Measurements from ENCODE around the gene DNAJC6.
A peak's percentile ranks its signal among the peaks of the same experiment; 100 is the strongest.
"Not testable (repeated sequence)": the region's sequence is repeated elsewhere in the genome, so short reads cannot be mapped to it uniquely, and the experiment has no call there.

DNAJC6 gene

GRCh38 chr1:65309304-65310077 is at the start of gene DNAJC6:
TSS of gene DNAJC6 (plus strand) at chr1:65309543. CDS start at chr1:65309746, 203 bp downstream.
- DNase-seq, result peak; percentile 81

DNA sequence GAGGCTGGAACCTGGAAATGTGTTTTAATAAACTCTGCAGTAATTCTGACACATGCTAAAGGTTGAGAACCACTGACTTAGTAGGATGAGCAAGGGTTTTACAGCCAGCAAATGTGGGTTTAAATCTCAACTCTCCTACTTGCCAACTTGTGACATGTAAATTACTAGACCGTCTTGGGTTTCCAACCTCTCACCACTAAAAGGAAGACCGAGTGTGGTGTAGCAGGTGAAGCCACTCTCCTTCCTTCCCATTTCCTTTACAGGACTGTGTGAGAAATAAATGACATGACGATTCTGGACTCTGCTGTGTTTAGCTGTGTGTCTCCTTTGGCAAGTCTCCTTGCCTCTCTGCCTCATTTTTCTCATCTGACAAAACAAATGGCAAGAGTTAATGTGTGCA is 49.5 kb upstream of the DNAJC6 start:
- DNase-seq, result no peak

GRCh38 chr1:65260851-65261473 is 48.4 kb upstream of the DNAJC6 start:
- DNase-seq, result no peak

DNA sequence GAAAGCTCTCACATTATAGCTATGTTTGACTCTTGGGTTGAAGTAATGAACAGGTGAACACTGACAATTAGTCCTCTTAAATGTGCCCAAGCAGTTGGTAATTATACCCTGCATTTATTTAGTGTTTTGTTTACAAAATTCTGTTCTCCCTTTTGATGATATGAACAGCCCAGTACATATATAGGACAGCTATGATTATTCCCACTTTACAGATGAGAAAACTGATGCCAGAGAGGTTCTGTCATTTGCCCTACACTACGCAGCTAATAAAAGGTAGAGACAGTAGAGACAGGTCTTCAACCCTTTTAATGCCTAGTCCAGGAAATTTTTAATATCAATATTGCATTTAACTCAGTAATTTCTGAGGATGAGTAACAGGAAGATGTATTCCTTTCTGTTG is 46.1 kb upstream of the DNAJC6 start:
- no peak for DNase-seq

- DNase-seq, result peak; percentile 35
Observed at GRCh38 chr1:65264197-65264929, 45.0 kb upstream of the DNAJC6 start.

GRCh38 chr1:65265296-65265650 is 44.1 kb upstream of the DNAJC6 start:
- DNase-seq, result no peak

DNA sequence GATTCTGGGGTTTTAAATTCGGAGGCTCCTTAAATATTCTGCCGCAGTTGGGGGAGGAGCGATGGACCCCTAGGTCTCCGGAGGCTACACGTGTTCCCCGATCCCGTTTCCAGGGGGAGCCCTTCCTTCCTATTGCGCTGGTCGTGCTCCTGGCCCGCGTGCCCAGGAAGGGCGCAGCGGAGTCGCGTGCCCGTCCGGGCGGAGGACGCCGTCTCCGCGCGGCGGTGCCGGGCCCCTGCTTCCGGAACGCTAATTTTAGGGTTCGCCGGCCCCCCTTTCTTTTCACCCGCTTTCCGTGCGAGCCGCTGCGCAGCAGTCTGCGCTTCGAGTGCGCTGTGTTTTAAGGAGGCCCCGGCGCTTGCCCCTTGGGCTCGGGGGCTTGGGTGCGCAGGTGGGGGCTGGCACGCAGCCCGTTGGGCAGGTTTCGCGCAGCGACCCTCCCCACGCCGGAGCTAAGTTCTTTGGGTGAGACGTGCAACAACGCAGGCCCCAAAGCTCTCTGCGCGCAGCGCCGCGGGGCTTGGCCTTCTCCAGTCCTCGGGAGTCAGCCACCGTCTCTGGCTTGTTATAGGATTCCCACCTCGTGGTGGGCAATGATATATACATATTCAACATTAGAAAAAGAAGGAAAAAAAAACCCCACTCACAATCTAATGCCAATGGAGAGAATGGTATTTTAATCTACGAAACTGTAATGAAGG is 43.5 kb upstream of the DNAJC6 start:
- DNase-seq, result peak; percentile 41

DNA sequence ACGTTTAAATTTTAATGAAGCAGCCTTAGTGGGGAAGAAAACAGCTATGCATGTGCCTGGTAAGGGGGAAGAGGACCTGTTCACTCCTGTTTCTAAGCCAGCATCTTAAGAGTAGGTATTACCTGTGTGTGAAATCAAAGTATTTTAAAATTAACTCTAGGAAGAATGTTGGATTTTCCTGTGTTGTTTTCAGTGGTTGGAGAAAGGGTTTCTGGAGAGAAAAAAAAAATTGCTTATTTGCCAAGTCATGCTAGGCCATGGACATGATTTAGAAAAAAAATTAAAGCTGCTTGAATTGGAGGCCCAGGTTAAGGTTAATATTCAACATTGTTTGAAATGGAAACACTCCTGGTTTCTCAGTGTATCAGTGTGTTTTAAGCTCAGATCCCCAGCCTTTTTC is 42.9 kb upstream of the DNAJC6 start:
- no peak for DNase-seq

GRCh38 chr1:65267271-65267670 is 42.1 kb upstream of the DNAJC6 start:
- no peak for DNase-seq

- no peak for DNase-seq
Observed at GRCh38 chr1:65267683-65268082, 41.7 kb upstream of the DNAJC6 start.

- no peak for DNase-seq
Observed at GRCh38 chr1:65269612-65270011, 39.7 kb upstream of the DNAJC6 start.

GRCh38 chr1:65276197-65276939 is 33.0 kb upstream of the DNAJC6 start:
- DNase-seq, result no peak

- no peak for DNase-seq
Observed at GRCh38 chr1:65277605-65278347, 31.6 kb upstream of the DNAJC6 start.

- DNase-seq, result no peak
Observed at GRCh38 chr1:65278376-65279069, 30.8 kb upstream of the DNAJC6 start.

DNA sequence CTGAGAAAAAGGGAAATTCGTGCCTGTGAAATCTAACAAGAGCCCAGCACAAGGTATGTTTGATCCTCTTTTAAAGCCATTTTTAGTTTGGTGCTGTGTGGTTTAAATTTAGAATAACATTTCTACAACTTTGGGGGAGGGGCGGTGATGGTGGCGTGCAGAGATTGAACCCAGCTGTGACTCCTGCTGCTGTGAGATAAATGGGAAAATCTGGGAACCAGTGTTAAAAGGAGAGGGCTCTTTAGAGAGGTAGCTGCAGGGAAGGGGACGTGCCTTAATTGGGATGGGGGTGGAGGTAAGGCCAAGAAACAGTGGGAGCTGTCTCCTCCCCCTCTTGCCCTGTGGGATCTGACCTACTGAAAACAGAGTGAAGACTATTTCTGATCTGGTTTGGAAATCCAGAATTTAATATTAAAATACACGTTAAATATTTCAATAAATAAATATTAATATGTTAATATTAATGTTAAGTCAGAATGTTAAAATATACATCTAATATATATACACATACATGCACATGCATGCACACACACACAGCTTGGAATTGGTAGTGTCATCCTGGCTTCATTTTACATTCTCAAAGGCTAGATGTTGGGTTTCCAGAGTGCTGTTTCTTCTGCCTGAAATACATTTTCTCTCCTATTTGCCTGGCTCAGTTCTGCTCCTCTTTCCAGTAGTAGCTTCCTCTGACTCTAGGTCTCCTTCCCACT is 30.1 kb upstream of the DNAJC6 start:
- DNase-seq, result no peak

GRCh38 chr1:65281846-65282245 is 27.5 kb upstream of the DNAJC6 start:
- DNase-seq, result no peak

GRCh38 chr1:65284229-65284628 is 25.1 kb upstream of the DNAJC6 start:
- DNase-seq, result no peak

DNA sequence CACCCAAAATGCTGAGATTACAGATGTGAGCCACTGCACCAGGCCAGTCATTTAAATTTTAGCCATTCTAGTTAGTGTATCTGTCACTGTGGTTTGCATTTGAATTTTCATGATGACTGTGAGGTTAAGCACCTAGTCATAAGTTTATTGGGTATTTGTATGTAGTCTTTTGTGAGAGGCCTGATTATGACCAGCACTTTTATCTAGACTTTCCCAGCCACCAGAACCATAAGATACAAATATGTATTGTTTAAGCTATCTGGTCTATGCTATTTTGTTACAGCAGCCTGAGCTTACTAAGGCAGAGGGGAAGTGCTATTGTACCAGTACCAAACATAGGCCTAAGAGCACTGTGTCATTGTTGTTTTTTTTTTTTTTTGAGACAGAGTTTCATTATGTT is 19.9 kb upstream of the DNAJC6 start:
- no peak for DNase-seq

GRCh38 chr1:65291818-65292217 is 17.5 kb upstream of the DNAJC6 start:
- DNase-seq, result not testable (repeated sequence)

DNA sequence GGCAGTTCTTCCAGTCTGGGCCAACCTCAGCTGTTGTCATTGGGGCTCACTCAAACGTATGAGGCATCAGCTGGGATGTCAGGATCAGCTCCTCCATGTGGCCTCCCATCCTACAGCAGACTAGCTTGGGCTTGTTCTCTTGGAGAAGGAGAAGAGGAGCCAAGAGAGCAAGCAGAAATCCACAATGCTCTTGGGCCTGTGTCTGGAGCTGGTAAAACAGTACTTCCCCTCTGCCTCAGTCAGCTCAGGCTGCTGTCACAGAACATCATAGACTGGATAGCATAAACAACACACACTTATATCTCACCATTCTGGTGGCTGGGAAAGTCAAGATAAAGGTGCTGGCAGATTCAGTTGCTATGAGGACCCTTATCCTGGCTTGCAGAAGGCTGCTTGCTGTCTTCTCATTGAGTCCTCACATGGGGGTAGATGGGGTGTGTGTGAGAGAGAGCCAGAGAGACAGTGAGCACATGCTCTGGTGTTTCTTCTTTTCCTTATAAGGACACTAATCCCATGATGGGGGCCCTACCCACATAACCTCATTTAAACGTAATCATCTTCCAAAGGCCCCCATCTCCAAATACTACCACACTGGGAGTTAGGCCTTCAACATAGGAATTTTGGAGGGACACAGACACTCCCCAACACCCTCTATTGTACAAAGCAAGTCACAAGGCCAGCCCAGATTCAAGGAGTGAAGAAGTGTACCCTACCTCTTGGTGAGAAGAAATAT is 16.3 kb upstream of the DNAJC6 start:
- peak; percentile 19 for DNase-seq

Data from femur (tissue), 1 donor.